ENCODE data around the gene IMP4. TPM values are rescaled to one million over a fixed set of nuclear protein-coding genes. Genes with fewer than 3 reads are reported as not detected.

The IMP4 gene
- total and polyA plus RNA-seq, 2 donors, result 47.4 to 47.5 TPM

DNA sequence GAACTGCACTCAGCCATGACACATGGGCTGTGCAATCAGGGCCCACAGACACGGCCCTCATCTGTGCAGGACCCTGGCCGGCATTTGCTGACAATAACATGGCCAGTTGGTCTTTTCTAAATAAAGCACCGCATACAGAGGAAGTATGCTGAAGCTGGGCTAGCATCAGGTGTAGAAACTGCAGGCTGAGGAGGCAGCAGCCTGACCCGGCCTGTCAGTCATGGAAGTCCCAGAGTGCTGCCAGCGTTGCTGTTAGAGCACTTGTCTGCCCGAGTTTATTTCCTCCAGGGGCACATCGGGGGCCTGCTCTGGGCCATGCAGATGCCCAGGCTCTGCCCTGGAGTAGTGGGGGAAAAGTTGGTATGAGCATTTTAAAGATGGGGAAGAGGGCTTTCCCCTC is 9.0 kb downstream of the IMP4 start:
- peaks cover 15 to 19% of the 10 kb centered on the region in 2 donors for H3K36me3 ChIP-seq (ENCODE audit: control insufficient read depth in 2 of 2, insufficient read depth in 2 of 2, low read length in 1 of 2)
- WGBS, result 61% methylated on average over 7 of the region's 7 CpGs
- no peak overlapping the region for H3K27ac ChIP-seq (ENCODE audit: low read depth in 1 of 2, low read length in 1 of 2)
- no peaks in the 10 kb centered on the region for H3K9me3 ChIP-seq (ENCODE audit: control insufficient read depth in 2 of 2, insufficient read depth in 1 of 2, low read length in 1 of 2)
- H3K27me3 ChIP-seq (ENCODE audit: control insufficient read depth in 2 of 2, insufficient read depth in 1 of 2, low read length in 1 of 2), result peaks cover 12 to 26% of the 10 kb centered on the region in 2 donors
- peaks cover 0 to 6% of the 10 kb centered on the region in 2 donors for H3K4me1 ChIP-seq (ENCODE audit: control insufficient read depth in 2 of 2, insufficient read depth in 2 of 2, low read length in 2 of 2)
- no peak overlapping the region for H3K4me3 ChIP-seq (ENCODE audit: low read length in 2 of 2)
- DNase-seq (ENCODE audit: low read depth in 6 of 9, low spot score in 9 of 9), result no peak

DNA sequence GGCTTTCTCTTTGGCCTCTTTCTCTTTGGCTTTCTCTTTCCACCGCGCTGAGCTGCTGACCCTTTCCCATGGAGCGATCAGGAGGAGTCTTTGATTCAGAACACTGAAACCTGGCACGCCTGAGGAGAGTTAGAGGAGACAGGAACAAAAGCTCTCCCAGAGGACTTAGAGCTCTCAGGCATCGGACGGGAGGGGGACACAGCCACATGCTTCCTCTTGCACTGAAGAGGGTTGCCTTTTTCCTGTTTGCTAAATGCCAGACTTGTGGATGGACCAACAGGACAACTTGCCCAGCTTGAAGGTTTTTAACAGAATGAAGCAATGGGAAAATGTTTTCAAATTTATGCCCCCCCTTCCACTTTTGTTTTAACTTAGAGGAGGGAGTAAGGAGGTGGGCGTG is 9.5 kb downstream of the IMP4 start:
- no peak for DNase-seq (ENCODE audit: low read depth in 6 of 9, low spot score in 9 of 9)
- Histone ChIP-seq H3K36me3 (ENCODE audit: control insufficient read depth in 2 of 2, insufficient read depth in 2 of 2, low read length in 1 of 2) (peaks cover 13% of the 10 kb centered on the region in 2 donors), H3K27me3 (ENCODE audit: control insufficient read depth in 2 of 2, insufficient read depth in 1 of 2, low read length in 1 of 2) (peaks cover 16 to 31% of the 10 kb centered on the region in 2 donors), H3K4me3 (ENCODE audit: low read length in 2 of 2) (no peak overlapping the region), H3K4me1 (ENCODE audit: control insufficient read depth in 2 of 2, insufficient read depth in 2 of 2, low read length in 2 of 2) (peaks cover 0 to 6% of the 10 kb centered on the region in 2 donors), H3K27ac (ENCODE audit: low read depth in 1 of 2, low read length in 1 of 2) (no peak overlapping the region), H3K9me3 (ENCODE audit: control insufficient read depth in 2 of 2, insufficient read depth in 1 of 2, low read length in 1 of 2) (no peaks in the 10 kb centered on the region)
- WGBS, result 83% methylated on average over 7 of the region's 7 CpGs

- no peak for DNase-seq (ENCODE audit: low read depth in 6 of 9, low spot score in 9 of 9)
- H3K36me3 ChIP-seq (ENCODE audit: control insufficient read depth in 2 of 2, insufficient read depth in 2 of 2, low read length in 1 of 2), result peaks cover under 1 to 2% of the 10 kb centered on the region in 2 donors
- WGBS, result 97% methylated on average over 7 of the region's 7 CpGs
- H3K4me3 ChIP-seq (ENCODE audit: low read length in 2 of 2), result no peak overlapping the region
- no peaks in the 10 kb centered on the region for H3K9me3 ChIP-seq (ENCODE audit: control insufficient read depth in 2 of 2, insufficient read depth in 1 of 2, low read length in 1 of 2)
- H3K27me3 ChIP-seq (ENCODE audit: control insufficient read depth in 2 of 2, insufficient read depth in 1 of 2, low read length in 1 of 2), result peaks cover 16 to 39% of the 10 kb centered on the region in 2 donors
- no peak overlapping the region for H3K27ac ChIP-seq (ENCODE audit: low read depth in 1 of 2, low read length in 1 of 2)
- peaks cover 0 to 6% of the 10 kb centered on the region in 2 donors for H3K4me1 ChIP-seq (ENCODE audit: control insufficient read depth in 2 of 2, insufficient read depth in 2 of 2, low read length in 2 of 2)
Measured at GRCh38 chr2:130353291-130354138, 10.8 kb downstream of the IMP4 start.

DNA sequence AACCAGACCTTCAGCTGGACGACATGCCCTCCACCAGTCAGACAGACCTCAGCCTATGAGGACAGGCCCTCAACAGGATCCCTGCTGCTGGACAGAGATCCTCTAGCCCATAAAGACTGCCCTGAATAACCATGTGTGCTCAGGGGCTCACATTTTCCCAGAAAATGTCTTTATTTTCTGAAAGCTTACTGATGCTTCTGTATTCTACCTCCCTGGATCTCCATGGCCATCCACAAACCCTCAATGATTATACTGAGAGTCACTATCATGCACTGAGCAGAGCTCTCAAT is 11.4 kb downstream of the IMP4 start:
- DNase-seq (ENCODE audit: low read depth in 6 of 9, low spot score in 9 of 9), result no peak
- H3K36me3 ChIP-seq (ENCODE audit: control insufficient read depth in 2 of 2, insufficient read depth in 2 of 2, low read length in 1 of 2), result peaks cover 0 to 2% of the 10 kb centered on the region in 2 donors
- peaks cover 0 to 6% of the 10 kb centered on the region in 2 donors for H3K4me1 ChIP-seq (ENCODE audit: control insufficient read depth in 2 of 2, insufficient read depth in 2 of 2, low read length in 2 of 2)
- no peak overlapping the region for H3K4me3 ChIP-seq (ENCODE audit: low read length in 2 of 2)
- H3K9me3 ChIP-seq (ENCODE audit: control insufficient read depth in 2 of 2, insufficient read depth in 1 of 2, low read length in 1 of 2), result no peaks in the 10 kb centered on the region
- H3K27me3 ChIP-seq (ENCODE audit: control insufficient read depth in 2 of 2, insufficient read depth in 1 of 2, low read length in 1 of 2), result peaks cover 16 to 45% of the 10 kb centered on the region in 2 donors
- 91% methylated on average over 1 of the region's 1 CpG for WGBS
- no peak overlapping the region for H3K27ac ChIP-seq (ENCODE audit: low read depth in 1 of 2, low read length in 1 of 2)

DNA sequence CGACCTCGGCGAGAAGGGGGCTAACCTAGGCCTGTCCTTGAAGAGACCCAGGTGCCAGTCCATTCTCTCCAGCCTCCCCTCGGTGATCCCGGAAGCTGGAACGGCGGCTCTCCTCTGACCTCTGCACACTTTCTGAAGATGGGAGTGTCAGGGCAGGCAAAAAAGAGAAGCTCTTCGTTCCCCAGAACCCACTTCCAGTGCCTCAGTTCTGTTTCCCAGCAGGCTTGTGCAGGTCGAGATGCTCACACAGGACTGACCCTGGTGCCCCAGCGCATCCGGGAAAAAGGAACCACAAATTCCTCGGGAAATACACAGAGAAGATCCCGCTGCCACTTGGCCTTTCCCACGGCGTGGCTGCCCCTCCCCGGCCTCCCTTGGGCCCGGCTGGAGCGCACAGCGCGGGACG is 12.5 kb downstream of the IMP4 start:
- Histone ChIP-seq H3K27ac (ENCODE audit: low read depth in 1 of 2, low read length in 1 of 2) (no peak overlapping the region), H3K36me3 (ENCODE audit: control insufficient read depth in 2 of 2, insufficient read depth in 2 of 2, low read length in 1 of 2) (no peaks in the 10 kb centered on the region), H3K9me3 (ENCODE audit: control insufficient read depth in 2 of 2, insufficient read depth in 1 of 2, low read length in 1 of 2) (no peaks in the 10 kb centered on the region), H3K27me3 (ENCODE audit: control insufficient read depth in 2 of 2, insufficient read depth in 1 of 2, low read length in 1 of 2) (peaks cover 16 to 53% of the 10 kb centered on the region in 2 donors), H3K4me1 (ENCODE audit: control insufficient read depth in 2 of 2, insufficient read depth in 2 of 2, low read length in 2 of 2) (peaks cover 0 to 6% of the 10 kb centered on the region in 2 donors), H3K4me3 (ENCODE audit: low read length in 2 of 2) (peak overlapping the region in 1 of 2 donors; percentile 62)
- DNase-seq (ENCODE audit: low read depth in 6 of 9, low spot score in 9 of 9), result no peak
- WGBS, result 28% methylated on average over 21 of the region's 21 CpGs

GRCh38 chr2:130355578-130356431 is 13.1 kb downstream of the IMP4 start, which contains the start of gene PTPN18:
Gene PTPN18 (plus strand): TSS chr2:130356056. CDS start chr2:130356108, 52 bp downstream.
- peak in 3 of 9 donors; percentile 28 to 52 (median 47) for DNase-seq (ENCODE audit: low read depth in 6 of 9, low spot score in 9 of 9)
- Histone ChIP-seq H3K27ac (ENCODE audit: low read depth in 1 of 2, low read length in 1 of 2) (no peak within 1 kb of the TSS), H3K27me3 (ENCODE audit: control insufficient read depth in 2 of 2, insufficient read depth in 1 of 2, low read length in 1 of 2) (peaks cover 16 to 55% of the 10 kb centered on the region in 2 donors), H3K4me3 (ENCODE audit: low read length in 2 of 2) (peak within 1 kb of the TSS; percentile 33 to 62), H3K9me3 (ENCODE audit: control insufficient read depth in 2 of 2, insufficient read depth in 1 of 2, low read length in 1 of 2) (no peaks in the 10 kb centered on the region), H3K4me1 (ENCODE audit: control insufficient read depth in 2 of 2, insufficient read depth in 2 of 2, low read length in 2 of 2) (peaks cover 0 to 6% of the 10 kb centered on the region in 2 donors), H3K36me3 (ENCODE audit: control insufficient read depth in 2 of 2, insufficient read depth in 2 of 2, low read length in 1 of 2) (no peaks in the 10 kb centered on the region)
- 1% methylated on average over 107 of the region's 107 CpGs for WGBS

DNA sequence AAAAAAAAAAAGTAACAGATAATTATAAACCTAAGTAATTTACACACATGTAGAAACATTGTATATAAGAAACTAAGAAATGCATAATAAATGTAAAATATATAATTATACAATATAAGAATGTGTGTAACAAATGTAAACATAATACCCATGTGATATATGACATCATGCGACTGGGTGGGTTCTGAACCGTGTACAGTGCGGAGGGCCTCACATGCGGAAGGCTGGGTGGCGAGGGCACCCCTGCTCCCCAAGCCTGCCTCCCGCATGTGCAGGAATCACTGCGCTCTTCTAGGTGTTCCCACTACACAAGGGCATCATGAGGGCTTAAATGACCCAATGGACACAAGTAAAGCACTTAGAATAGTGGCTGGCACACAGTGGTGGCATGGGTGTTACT is 15.2 kb downstream of the IMP4 start:
- Histone ChIP-seq H3K27me3 (ENCODE audit: control insufficient read depth in 2 of 2, insufficient read depth in 1 of 2, low read length in 1 of 2) (peaks cover 16 to 55% of the 10 kb centered on the region in 2 donors), H3K9me3 (ENCODE audit: control insufficient read depth in 2 of 2, insufficient read depth in 1 of 2, low read length in 1 of 2) (no peaks in the 10 kb centered on the region), H3K36me3 (ENCODE audit: control insufficient read depth in 2 of 2, insufficient read depth in 2 of 2, low read length in 1 of 2) (no peaks in the 10 kb centered on the region), H3K4me3 (ENCODE audit: low read length in 2 of 2) (no peak overlapping the region), H3K4me1 (ENCODE audit: control insufficient read depth in 2 of 2, insufficient read depth in 2 of 2, low read length in 2 of 2) (peaks cover 0 to 6% of the 10 kb centered on the region in 2 donors), H3K27ac (ENCODE audit: low read depth in 1 of 2, low read length in 1 of 2) (no peak overlapping the region)
- 97% methylated on average over 7 of the region's 7 CpGs for WGBS
- no peak for DNase-seq (ENCODE audit: low read depth in 6 of 9, low spot score in 9 of 9)

DNA sequence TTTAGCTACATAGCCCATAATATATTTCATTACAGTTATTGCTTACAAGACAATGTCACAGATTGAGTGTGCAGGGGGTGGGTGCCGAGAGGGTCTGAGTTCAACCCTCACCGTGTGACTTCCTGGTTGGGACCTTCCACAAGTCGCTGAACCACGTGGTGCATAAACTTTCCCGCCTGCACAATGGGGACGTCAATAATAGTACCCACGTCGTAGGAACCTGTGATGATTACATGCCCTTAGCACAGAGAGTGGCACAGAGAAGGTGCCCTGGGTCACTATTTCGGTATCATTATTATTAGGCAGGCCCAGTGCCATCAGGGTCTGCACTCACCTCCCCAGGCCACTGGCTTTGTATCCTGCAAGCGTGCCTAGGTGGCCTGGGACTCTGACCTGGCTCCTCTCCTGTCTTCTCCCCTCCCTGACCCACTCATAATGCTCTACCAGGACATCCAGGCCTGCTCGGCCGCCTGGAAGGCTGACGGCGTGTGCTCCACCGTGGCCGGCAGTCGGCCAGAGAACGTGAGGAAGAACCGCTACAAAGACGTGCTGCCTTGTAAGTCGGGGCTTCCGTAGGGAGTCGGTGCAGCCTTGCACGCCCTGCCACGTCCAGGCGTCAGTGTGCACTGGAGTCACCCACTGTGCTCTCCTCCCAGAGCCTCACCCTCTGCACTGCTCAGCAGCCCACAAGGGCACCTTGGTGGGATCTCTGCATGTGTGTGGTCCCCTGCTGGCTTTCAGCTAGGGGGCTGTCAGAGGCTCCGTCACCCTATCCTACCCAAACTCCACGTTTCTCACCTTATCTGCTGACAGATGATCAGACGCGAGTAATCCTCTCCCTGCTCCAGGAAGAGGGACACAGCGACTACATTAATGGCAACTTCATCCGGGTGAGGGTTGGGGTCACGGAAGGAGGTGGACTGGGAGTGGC is 16.0 kb downstream of the IMP4 start:
- 98% methylated on average over 33 of the region's 33 CpGs for WGBS
- no peaks in the 10 kb centered on the region for H3K9me3 ChIP-seq (ENCODE audit: control insufficient read depth in 2 of 2, insufficient read depth in 1 of 2, low read length in 1 of 2)
- DNase-seq (ENCODE audit: low read depth in 6 of 9, low spot score in 9 of 9), result no peak
- H3K4me1 ChIP-seq (ENCODE audit: control insufficient read depth in 2 of 2, insufficient read depth in 2 of 2, low read length in 2 of 2), result peaks cover 0 to 6% of the 10 kb centered on the region in 2 donors
- H3K36me3 ChIP-seq (ENCODE audit: control insufficient read depth in 2 of 2, insufficient read depth in 2 of 2, low read length in 1 of 2), result no peaks in the 10 kb centered on the region
- no peak overlapping the region for H3K4me3 ChIP-seq (ENCODE audit: low read length in 2 of 2)
- peaks cover 16 to 55% of the 10 kb centered on the region in 2 donors for H3K27me3 ChIP-seq (ENCODE audit: control insufficient read depth in 2 of 2, insufficient read depth in 1 of 2, low read length in 1 of 2)
- H3K27ac ChIP-seq (ENCODE audit: low read depth in 1 of 2, low read length in 1 of 2), result no peak overlapping the region
